ENCODE measurements around the gene OR51T1. TPM values are rescaled to one million over a fixed set of nuclear protein-coding genes. Genes with fewer than 3 reads are reported as not detected.

OR51T1 gene
- total RNA-seq, 1 donor from 2014 or later: not detected

GRCh38 chr11:4919250-4919649 is 37.5 kb downstream of the OR51T1 start, which contains the start of gene OR51G2:
OR51G2 (minus strand) TSS chr11:4919350; CDS start chr11:4915663, 3,687 bp downstream.
- H3K27ac Mint-ChIP-seq (ENCODE audit: unreplicated experiment): no peak within 1 kb of the TSS
- Histone ChIP-seq H3K9ac (ENCODE audit: low read length) (no peak within 1 kb of the TSS), H3K9me3 (ENCODE audit: insufficient read depth, low read depth, low read length) (no peaks in the 10 kb centered on the region), H3K79me2 (ENCODE audit: insufficient read depth, low read length) (no peaks in the 10 kb centered on the region), H3K4me3 (ENCODE audit: insufficient read depth, low read depth, low read length) (no peak within 1 kb of the TSS), H3K27me3 (ENCODE audit: insufficient read depth, low read length) (no peaks in the 10 kb centered on the region), H3K4me1 (ENCODE audit: insufficient read depth, low read length) (no peaks in the 10 kb centered on the region), H3K27ac (ENCODE audit: low read depth, low read length) (no peak within 1 kb of the TSS), H3K4me2 (ENCODE audit: low read length) (no peak within 1 kb of the TSS), H4K20me1 (ENCODE audit: insufficient read depth, low read length) (no peaks in the 10 kb centered on the region), H3K36me3 (ENCODE audit: insufficient read depth, low read length) (no peaks in the 10 kb centered on the region), H2AFZ (ENCODE audit: low read depth, low read length) (no peak within 1 kb of the TSS)
- DNase-seq (ENCODE audit: low read depth) (no peak), FAIRE-seq (no peak)
- no peaks in the 10 kb centered on the region for H3K36me3 Mint-ChIP-seq (ENCODE audit: low read depth, unreplicated experiment)
- no peaks in the 10 kb centered on the region for H3K9me3 Mint-ChIP-seq (ENCODE audit: unreplicated experiment)
- TF ChIP-seq CTCF (IDR thresholded peaks at IDR 0.05; ENCODE audit: insufficient read depth, low read depth, low read length) (no peak), EZH2 (IDR thresholded peaks at IDR 0.05; ENCODE audit: insufficient read depth, low read length) (no peak)
- H3K4me3 Mint-ChIP-seq (ENCODE audit: unreplicated experiment): no peak within 1 kb of the TSS
- H3K27me3 Mint-ChIP-seq (ENCODE audit: low read depth, unreplicated experiment): peaks cover 8% of the 10 kb centered on the region
- H3K4me1 Mint-ChIP-seq (ENCODE audit: low read depth, unreplicated experiment): peaks cover 11% of the 10 kb centered on the region

- no peak for FAIRE-seq
- Histone ChIP-seq H3K36me3 (ENCODE audit: insufficient read depth, low read length) (no peaks in the 10 kb centered on the region), H3K9ac (ENCODE audit: low read length) (no peak overlapping the region), H3K9me3 (ENCODE audit: insufficient read depth, low read depth, low read length) (no peaks in the 10 kb centered on the region), H2AFZ (ENCODE audit: low read depth, low read length) (no peak overlapping the region), H3K27ac (ENCODE audit: low read depth, low read length) (no peak overlapping the region), H3K27me3 (ENCODE audit: insufficient read depth, low read length) (no peaks in the 10 kb centered on the region), H4K20me1 (ENCODE audit: insufficient read depth, low read length) (no peaks in the 10 kb centered on the region), H3K79me2 (ENCODE audit: insufficient read depth, low read length) (no peaks in the 10 kb centered on the region), H3K4me2 (ENCODE audit: low read length) (no peak overlapping the region), H3K4me1 (ENCODE audit: insufficient read depth, low read length) (no peaks in the 10 kb centered on the region), H3K4me3 (ENCODE audit: insufficient read depth, low read depth, low read length) (no peak overlapping the region)
- no peak for TF ChIP-seq EZH2 (IDR thresholded peaks at IDR 0.05; ENCODE audit: insufficient read depth, low read length)
- TF ChIP-seq CTCF (IDR thresholded peaks at IDR 0.05; ENCODE audit: insufficient read depth, low read depth, low read length): no peak
- Mint-ChIP-seq H3K4me3 (ENCODE audit: unreplicated experiment) (no peak overlapping the region), H3K9me3 (ENCODE audit: unreplicated experiment) (no peaks in the 10 kb centered on the region), H3K27me3 (ENCODE audit: low read depth, unreplicated experiment) (peaks cover 10% of the 10 kb centered on the region), H3K4me1 (ENCODE audit: low read depth, unreplicated experiment) (peaks cover under 1% of the 10 kb centered on the region), H3K36me3 (ENCODE audit: low read depth, unreplicated experiment) (no peaks in the 10 kb centered on the region), H3K27ac (ENCODE audit: unreplicated experiment) (no peak overlapping the region)
- no peak for DNase-seq (ENCODE audit: low read depth)
Observed at GRCh38 chr11:4921796-4922195, 40.1 kb downstream of the OR51T1 start.

- no peak overlapping the region for H3K27ac ChIP-seq (ENCODE audit: low read depth, low read length)
- H4K20me1 ChIP-seq (ENCODE audit: insufficient read depth, low read length): no peaks in the 10 kb centered on the region
- no peak overlapping the region for H3K9ac ChIP-seq (ENCODE audit: low read length)
- Mint-ChIP-seq H3K4me3 (ENCODE audit: unreplicated experiment) (no peak overlapping the region), H3K9me3 (ENCODE audit: unreplicated experiment) (no peaks in the 10 kb centered on the region), H3K36me3 (ENCODE audit: low read depth, unreplicated experiment) (no peaks in the 10 kb centered on the region), H3K4me1 (ENCODE audit: low read depth, unreplicated experiment) (no peaks in the 10 kb centered on the region), H3K27ac (ENCODE audit: unreplicated experiment) (no peak overlapping the region), H3K27me3 (ENCODE audit: low read depth, unreplicated experiment) (peaks cover 10% of the 10 kb centered on the region)
- H2AFZ ChIP-seq (ENCODE audit: low read depth, low read length): no peak overlapping the region
- no peak overlapping the region for H3K4me3 ChIP-seq (ENCODE audit: insufficient read depth, low read depth, low read length)
- H3K27me3 ChIP-seq (ENCODE audit: insufficient read depth, low read length): no peaks in the 10 kb centered on the region
- no peak for TF ChIP-seq EZH2 (IDR thresholded peaks at IDR 0.05; ENCODE audit: insufficient read depth, low read length)
- no peak for TF ChIP-seq CTCF (IDR thresholded peaks at IDR 0.05; ENCODE audit: insufficient read depth, low read depth, low read length)
- H3K36me3 ChIP-seq (ENCODE audit: insufficient read depth, low read length): no peaks in the 10 kb centered on the region
- no peaks in the 10 kb centered on the region for H3K79me2 ChIP-seq (ENCODE audit: insufficient read depth, low read length)
- no peak overlapping the region for H3K4me2 ChIP-seq (ENCODE audit: low read length)
- no peak for FAIRE-seq
- H3K4me1 ChIP-seq (ENCODE audit: insufficient read depth, low read length): no peaks in the 10 kb centered on the region
- DNase-seq (ENCODE audit: low read depth): no peak
- no peaks in the 10 kb centered on the region for H3K9me3 ChIP-seq (ENCODE audit: insufficient read depth, low read depth, low read length)
Observed at GRCh38 chr11:4922304-4922703, 40.6 kb downstream of the OR51T1 start.

Data from astrocyte (in vitro differentiated cells and primary cell).